Endothelial cell of umbilical vein (primary cell): ENCODE measurements around the gene FBXW7.

Experiments used
- CTCF ChIP-seq, 2 donors: IDR thresholded peaks; 1 replicate in 1 of 2; 2 replicates in 1 of 2; pipeline ENCODE4 v1.5.1; 2011; ENCODE audit warnings: low read length in 2 of 2, mild to moderate bottlenecking in 2 of 2, moderate library complexity in 2 of 2, control low read depth in 1 of 2, inconsistent platforms in 1 of 2, low read depth in 1 of 2; ENCODE audit not compliant: insufficient read depth in 1 of 2; ENCODE audit errors: extremely low read depth in 1 of 2
- EZH2 ChIP-seq: IDR thresholded peaks from 2 replicates; pipeline ENCODE4 v1.6.1; 2012; ENCODE audit warnings: borderline replicate concordance, low read depth, mild to moderate bottlenecking, moderate library complexity, low read length, inconsistent platforms; ENCODE audit not compliant: severe bottlenecking
- GATA2 ChIP-seq: IDR thresholded peaks from 2 replicates; pipeline ENCODE4 v1.7.0; 2011; ENCODE audit warnings: low read depth, mild to moderate bottlenecking, moderate library complexity, mixed read lengths, low read length; ENCODE audit not compliant: insufficient read length, insufficient read depth
- JUN ChIP-seq: IDR thresholded peaks from 2 replicates; pipeline ENCODE4 v1.6.1; 2011; ENCODE audit warnings: borderline replicate concordance, low read depth; ENCODE audit not compliant: insufficient read length, insufficient read depth
- MAX ChIP-seq: IDR thresholded peaks from 2 replicates; pipeline ENCODE4 v1.6.1; 2011; ENCODE audit not compliant: insufficient read depth, insufficient read length
- MYC ChIP-seq: IDR thresholded peaks from one replicate; pipeline ENCODE4 v1.6.1; 2011; ENCODE audit warnings: mild to moderate bottlenecking, low read depth, low read length
- POLR2A ChIP-seq: IDR thresholded peaks from 2 replicates; pipeline ENCODE4 v1.6.1; 2012; ENCODE audit warnings: low read depth, mild to moderate bottlenecking, control low read depth, low read length
- POLR2AphosphoS5 ChIP-seq: IDR thresholded peaks from 2 replicates; pipeline ENCODE4 v1.6.1; 2012; ENCODE audit warnings: low read depth, mild to moderate bottlenecking, control low read depth, low read length, moderate library complexity; ENCODE audit not compliant: insufficient read depth

GRCh38 chr4:152579107-152579764, 43.3 kb upstream of the FBXW7 start:
- no peak for TF ChIP-seq EZH2
- no peak for TF ChIP-seq CTCF (IDR thresholded peaks at IDR 0.05; ENCODE audit: extremely low read depth in 1 of 2, insufficient read depth in 1 of 2, low read depth in 1 of 2, low read length in 2 of 2)
- TF ChIP-seq POLR2AphosphoS5, result no peak
- TF ChIP-seq POLR2A, result no peak
- TF ChIP-seq MAX, result no peak
- TF ChIP-seq GATA2, result no peak
- TF ChIP-seq MYC, result no peak
- no peak for TF ChIP-seq JUN
